Mesenchymal stem cell (in vitro differentiated cells and primary cell): Measurements from ENCODE around the gene CHRND.
"Not testable (repeated sequence)": the region's sequence is repeated elsewhere in the genome, so short reads cannot be mapped to it uniquely, and the experiment has no call there.

Experiments used
- DNase-seq: peaks from one replicate; pipeline ENCODE4 v3.0.0-alpha.2; 2013
- H2AFZ ChIP-seq: one replicate; pipeline ENCODE4 v1.6.1; 2013; ENCODE audit warnings: low read depth, mild to moderate bottlenecking, control low read depth, inconsistent platforms, low read length, moderate library complexity
- H2AK5ac ChIP-seq: 2 replicates; pipeline ENCODE4 v1.6.1; 2013; ENCODE audit warnings: low read length, moderate library complexity, mild to moderate bottlenecking, inconsistent platforms; ENCODE audit not compliant: severe bottlenecking
- H2BK120ac ChIP-seq: one replicate; pipeline ENCODE4 v1.6.1; 2013; ENCODE audit warnings: low read depth, mild to moderate bottlenecking, inconsistent platforms, low read length, moderate library complexity
- H2BK12ac ChIP-seq, 2 experiments: one replicate each; pipeline ENCODE4 v1.6.1; 2013; ENCODE audit warnings: inconsistent platforms in 2 of 2, low read length in 2 of 2, mild to moderate bottlenecking in 2 of 2, moderate library complexity in 2 of 2, control low read depth in 1 of 2
- H2BK15ac ChIP-seq: one replicate; pipeline ENCODE4 v1.6.1; 2013; ENCODE audit warnings: mild to moderate bottlenecking, low read depth, inconsistent platforms; ENCODE audit not compliant: poor library complexity, severe bottlenecking
- H2BK5ac ChIP-seq: 2 replicates; pipeline ENCODE4 v1.6.1; 2013; ENCODE audit warnings: low read depth, mild to moderate bottlenecking, low read length, control low read depth, inconsistent platforms; ENCODE audit not compliant: poor library complexity, severe bottlenecking
- H3K14ac ChIP-seq, 2 experiments: one replicate each; pipeline ENCODE4 v1.6.1; 2013; ENCODE audit warnings: inconsistent platforms in 2 of 2, low read length in 2 of 2, control low read depth in 1 of 2, mild to moderate bottlenecking in 1 of 2, moderate library complexity in 1 of 2
- H3K18ac ChIP-seq, 2 experiments: one replicate each; pipeline ENCODE4 v1.6.1; 2013; ENCODE audit warnings: inconsistent platforms in 2 of 2, low read length in 2 of 2, control low read depth in 1 of 2, low read depth in 1 of 2, mild to moderate bottlenecking in 1 of 2
- H3K23ac ChIP-seq, 2 experiments: one replicate each; pipeline ENCODE4 v1.6.1; 2013; ENCODE audit warnings: inconsistent platforms in 2 of 2, low read length in 2 of 2, mild to moderate bottlenecking in 2 of 2, moderate library complexity in 2 of 2, control low read depth in 1 of 2
- H3K27ac ChIP-seq: 2 replicates; pipeline ENCODE4 v1.5.1; 2013; ENCODE audit warnings: mild to moderate bottlenecking, moderate library complexity, low read length, control low read depth, inconsistent platforms; ENCODE audit not compliant: poor library complexity, severe bottlenecking
- H3K27me3 ChIP-seq, 2 experiments: 2 replicates each; pipeline versions ENCODE4 v1.6.1 to v1.7.0; 2013; ENCODE audit warnings: low read length in 2 of 2, mild to moderate bottlenecking in 2 of 2, moderate library complexity in 2 of 2, control low read depth in 1 of 2, inconsistent platforms in 1 of 2; ENCODE audit not compliant: control insufficient read depth in 1 of 2, insufficient read depth in 1 of 2
- H3K36me3 ChIP-seq, 2 experiments: 2 replicates each; pipeline versions ENCODE4 v1.6.1 to v1.7.0; 2013; ENCODE audit warnings: low read length in 2 of 2, control low read depth in 1 of 2, inconsistent platforms in 1 of 2, low read depth in 1 of 2, mild to moderate bottlenecking in 1 of 2; ENCODE audit not compliant: insufficient read depth in 2 of 2, control insufficient read depth in 1 of 2
- H3K4ac ChIP-seq, 2 experiments: one replicate each; pipeline ENCODE4 v1.6.1; 2013; ENCODE audit warnings: inconsistent platforms in 2 of 2, low read length in 2 of 2, mild to moderate bottlenecking in 2 of 2, moderate library complexity in 2 of 2, control low read depth in 1 of 2, low read depth in 1 of 2
- H3K4me1 ChIP-seq: 2 replicates; pipeline ENCODE4 v1.6.1; 2013; ENCODE audit warnings: low read depth, low read length, control low read depth; ENCODE audit not compliant: control insufficient read depth, insufficient read depth
- H3K4me2 ChIP-seq: 2 replicates; pipeline ENCODE4 v1.6.1; 2013; ENCODE audit warnings: low read length, mild to moderate bottlenecking, inconsistent platforms; ENCODE audit not compliant: poor library complexity, severe bottlenecking
- H3K4me3 ChIP-seq, 2 experiments: 2 replicates each; pipeline versions ENCODE4 v1.5.1 to v1.7.0; 2013; ENCODE audit warnings: low read length in 2 of 2, mild to moderate bottlenecking in 2 of 2, control low read depth in 1 of 2, low read depth in 1 of 2; ENCODE audit not compliant: insufficient read depth in 1 of 2
- H3K79me1 ChIP-seq: replicated peaks from 2 replicates; pipeline ENCODE4 v1.6.1; 2013; ENCODE audit warnings: mild to moderate bottlenecking, control low read depth, low read length, inconsistent platforms; ENCODE audit not compliant: poor library complexity, severe bottlenecking
- H3K9ac ChIP-seq: 2 replicates; pipeline ENCODE4 v1.7.0; 2013; ENCODE audit warnings: mild to moderate bottlenecking, low read length, moderate library complexity
- H3K9me3 ChIP-seq: 2 replicates; pipeline ENCODE4 v1.7.0; 2013; ENCODE audit warnings: mild to moderate bottlenecking, low read length; ENCODE audit not compliant: control insufficient read depth
- H4K8ac ChIP-seq: one replicate; pipeline ENCODE4 v1.6.1; 2013; ENCODE audit warnings: inconsistent platforms, mild to moderate bottlenecking, low read length, moderate library complexity
- H4K91ac ChIP-seq: one replicate; pipeline ENCODE4 v1.6.1; 2013; ENCODE audit warnings: mild to moderate bottlenecking, low read length, inconsistent platforms
- WGBS: methylation state at CpG from one replicate; pipeline ENCODE4 v1.1.7; 2013; ENCODE audit warnings: mixed read lengths; 5-methylcytosine and 5-hydroxymethylcytosine counted together

The CHRND gene

GRCh38 chr2:232569541-232569940 is 43.6 kb downstream of the CHRND start:
- no peak for DNase-seq
- no peak overlapping the region for H3K4me3 ChIP-seq

GRCh38 chr2:232570481-232570880 is 44.5 kb downstream of the CHRND start:
- H3K4me2 ChIP-seq, H3K27me3 ChIP-seq, DNase-seq, H3K9me3 ChIP-seq, H3K14ac ChIP-seq, H3K4me1 ChIP-seq, H4K8ac ChIP-seq, H2BK15ac ChIP-seq, H3K27ac ChIP-seq, H2AK5ac ChIP-seq, H2BK12ac ChIP-seq, H3K23ac ChIP-seq, H2BK5ac ChIP-seq, H3K18ac ChIP-seq, H4K91ac ChIP-seq, H3K9ac ChIP-seq, H2AFZ ChIP-seq, H2BK120ac ChIP-seq, H3K4me3 ChIP-seq, H3K4ac ChIP-seq: not testable (repeated sequence)
- 100% methylated on average over 4 of the region's 6 CpGs for WGBS
- H3K36me3 ChIP-seq = peaks cover 41 to 86% of the 10 kb centered on the region in 2 experiments
- peaks cover 32% of the 10 kb centered on the region for H3K79me1 ChIP-seq

More at GRCh38 chr2:232569541-232569940, 43.6 kb downstream of the CHRND start:
- Histone ChIP-seq H3K4me2 (no peak overlapping the region), H2AK5ac (no peak overlapping the region), H2BK5ac (no peak overlapping the region), H3K9me3 (no peaks in the 10 kb centered on the region), H2AFZ (no peak overlapping the region), H3K79me1 (peaks cover 31% of the 10 kb centered on the region), H3K27me3 (no peaks in the 10 kb centered on the region), H2BK15ac (no peak overlapping the region), H3K4me1 (peaks cover 9% of the 10 kb centered on the region), H4K8ac (no peak overlapping the region), H2BK12ac (no peak overlapping the region), H3K23ac (no peak overlapping the region), H3K14ac (no peak overlapping the region), H4K91ac (no peak overlapping the region), H3K18ac (no peak overlapping the region), H3K9ac (no peak overlapping the region), H3K4ac (no peak overlapping the region), H3K36me3 (peaks cover 44 to 85% of the 10 kb centered on the region in 2 experiments), H3K27ac (no peak overlapping the region), H2BK120ac (no peak overlapping the region)
- WGBS = 98% methylated on average over 9 of the region's 9 CpGs

DNA sequence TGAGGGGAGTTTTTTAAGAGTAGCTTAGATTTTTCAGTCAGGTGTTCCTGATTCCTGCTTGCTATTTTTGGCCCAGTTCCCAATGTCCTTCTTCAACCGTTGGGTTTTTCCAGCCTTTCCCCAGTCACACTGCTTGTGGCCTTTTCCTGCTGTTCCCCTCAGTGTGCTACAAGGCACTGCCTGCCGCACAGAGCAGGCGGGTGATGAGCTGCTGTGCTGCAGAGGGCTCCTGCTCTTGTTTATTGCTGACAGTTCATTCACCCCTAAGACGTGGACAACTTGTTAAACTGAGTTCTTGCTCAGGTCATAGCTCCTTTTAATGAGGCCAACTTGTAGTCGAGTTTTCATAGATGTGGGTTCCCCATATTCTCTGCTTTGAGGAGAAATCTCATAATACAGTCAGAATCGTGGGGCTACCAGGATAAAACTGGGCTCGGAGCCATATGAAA is 45.1 kb downstream of the CHRND start:
- H3K4me3 ChIP-seq = no peak overlapping the region
- peaks cover 32% of the 10 kb centered on the region for H3K79me1 ChIP-seq
- no peak overlapping the region for H3K18ac ChIP-seq
- no peak for DNase-seq
- H3K9me3 ChIP-seq = no peaks in the 10 kb centered on the region
- H2BK120ac ChIP-seq = no peak overlapping the region
- H3K4me1 ChIP-seq = peaks cover 9% of the 10 kb centered on the region
- H3K36me3 ChIP-seq = peaks cover 35 to 82% of the 10 kb centered on the region in 2 experiments
- H2BK5ac ChIP-seq = no peak overlapping the region
- no peak overlapping the region for H3K4ac ChIP-seq
- no peak overlapping the region for H2BK12ac ChIP-seq
- H3K27ac ChIP-seq = no peak overlapping the region
- no peak overlapping the region for H4K91ac ChIP-seq
- no peak overlapping the region for H2AK5ac ChIP-seq
- H2BK15ac ChIP-seq = no peak overlapping the region
- WGBS = 96% methylated on average over 7 of the region's 7 CpGs
- no peak overlapping the region for H3K4me2 ChIP-seq
- no peak overlapping the region for H4K8ac ChIP-seq
- H3K9ac ChIP-seq = no peak overlapping the region
- no peak overlapping the region for H2AFZ ChIP-seq
- H3K23ac ChIP-seq = no peak overlapping the region
- H3K14ac ChIP-seq = no peak overlapping the region
- no peaks in the 10 kb centered on the region for H3K27me3 ChIP-seq

- Histone ChIP-seq H3K4me1 (peaks cover 9% of the 10 kb centered on the region), H3K27me3 (no peaks in the 10 kb centered on the region), H2AFZ (no peak overlapping the region), H3K36me3 (peaks cover 25 to 69% of the 10 kb centered on the region in 2 experiments), H4K91ac (no peak overlapping the region), H3K4me3 (no peak overlapping the region), H3K4ac (no peak overlapping the region), H2BK15ac (no peak overlapping the region), H3K9me3 (no peaks in the 10 kb centered on the region), H4K8ac (no peak overlapping the region), H2BK5ac (no peak overlapping the region), H3K4me2 (no peak overlapping the region), H2BK120ac (no peak overlapping the region), H3K9ac (no peak overlapping the region), H3K79me1 (peaks cover 26% of the 10 kb centered on the region), H3K23ac (no peak overlapping the region), H2BK12ac (no peak overlapping the region), H3K18ac (no peak overlapping the region), H3K14ac (no peak overlapping the region), H2AK5ac (no peak overlapping the region), H3K27ac (no peak overlapping the region)
- no peak for DNase-seq
Observed at GRCh38 chr2:232573042-232573441, 47.1 kb downstream of the CHRND start.
